GM19463 (cell line): ENCODE data around the gene IFNL3.
"Not testable (repeated sequence)": the region's sequence is repeated elsewhere in the genome, so short reads cannot be mapped to it uniquely, and the experiment has no call there.

Experiments used
- ATAC-seq: cut with Tn5 transposase; IDR thresholded peaks from one replicate; pipeline ENCODE4 v1.9.1; 2021; ENCODE audit warnings: mild to moderate bottlenecking, moderate library complexity; ENCODE audit not compliant: unreplicated experiment

The IFNL3 gene

GRCh38 chr19:39253374-39254149 lies 8.8 kb upstream of the IFNL3 start:
- ATAC-seq = no peak

GRCh38 chr19:39252458-39252857 lies 7.7 kb upstream of the IFNL3 start:
- ATAC-seq = no peak

- no peak for ATAC-seq
These were observed 7.0 kb upstream of the IFNL3 start for GRCh38 chr19:39251846-39252245.

- ATAC-seq = no peak
These were observed 6.3 kb upstream of the IFNL3 start for GRCh38 chr19:39251081-39251480.

GRCh38 chr19:39248806-39249205 lies 4.0 kb upstream of the IFNL3 start, which contains the start of gene IFNL4:
Gene IFNL4, minus strand, starts transcription at chr19:39248856.
- ATAC-seq = no peak

- ATAC-seq = no peak
These were observed 3.2 kb upstream of the IFNL3 start for GRCh38 chr19:39247701-39248664.

- ATAC-seq = no peak
These were observed 2.3 kb upstream of the IFNL3 start for GRCh38 chr19:39246951-39247669.

GRCh38 chr19:39245166-39245565 lies 360 bp upstream of the IFNL3 start:
- ATAC-seq = not testable (repeated sequence)

GRCh38 chr19:39243741-39244140 lies 1.1 kb downstream of the IFNL3 start:
- not testable (repeated sequence) for ATAC-seq

GRCh38 chr19:39240421-39240820 lies 4.4 kb downstream of the IFNL3 start:
- no peak for ATAC-seq

GRCh38 chr19:39238944-39239343 lies 5.9 kb downstream of the IFNL3 start:
- ATAC-seq = no peak

GRCh38 chr19:39238209-39238608 lies 6.6 kb downstream of the IFNL3 start:
- ATAC-seq = no peak

- peak; percentile 68 for ATAC-seq
These were observed 7.3 kb downstream of the IFNL3 start for GRCh38 chr19:39237200-39238184.

GRCh38 chr19:39236527-39236926 lies 8.3 kb downstream of the IFNL3 start:
- ATAC-seq = no peak

GRCh38 chr19:39232708-39233107 lies 12.1 kb downstream of the IFNL3 start:
- no peak for ATAC-seq

- no peak for ATAC-seq
These were observed 14.6 kb downstream of the IFNL3 start for GRCh38 chr19:39230096-39230764.

GRCh38 chr19:39224910-39225309 lies 19.9 kb downstream of the IFNL3 start:
- no peak for ATAC-seq

- ATAC-seq = no peak
These were observed 21.0 kb downstream of the IFNL3 start for GRCh38 chr19:39223703-39224279.

GRCh38 chr19:39219108-39219507 lies 25.7 kb downstream of the IFNL3 start:
- not testable (repeated sequence) for ATAC-seq
